PC-3 (cell line): ENCODE results near the gene ROS1. TPM values are rescaled to one million over a fixed set of nuclear protein-coding genes. Genes with fewer than 3 reads are reported as not detected.
"Not testable (repeated sequence)": the region's sequence is repeated elsewhere in the genome, so short reads cannot be mapped to it uniquely, and the experiment has no call there.

Experiments used
- ATAC-seq: fragments of 200-7000 bp; cut with Tn5 transposase; 2 replicates; pipeline ENCODE4 v1.9.1; 2020; ENCODE audit warnings: mild to moderate bottlenecking, moderate library complexity
- BruUV-seq: library from RNA; stranded (reverse); fragments of 400-500 nt; replicated peaks from 2 replicates; lab custom pipeline; 2021; lab: Mats Ljungman, UMichigan
- CTCF ChIA-PET: fragments of 300-600 bp; sonication (Branson Sonifier 250); formaldehyde crosslinking; loops from one replicate; lab custom pipeline; 2022; ENCODE audit warnings: antibody characterized with exemption; lab: Charles Lee
- POLR2A ChIA-PET: fragments of 300-600 bp; sonication (Branson Sonifier 250); formaldehyde crosslinking; loops from one replicate; lab custom pipeline; 2022; ENCODE audit warnings: antibody characterized with exemption; ENCODE audit not compliant: unreplicated experiment; lab: Charles Lee
- DNase-seq: peaks from one replicate; pipeline ENCODE4 v3.0.0-alpha.2; 2015
- H2AFZ ChIP-seq: fragments of 300-600 bp; sonication (generic); 2 replicates; pipeline ENCODE4 v1.6.0; 2016; ENCODE audit warnings: antibody characterized with exemption, low read length
- H3F3A ChIP-seq: fragments of 300-600 bp; sonication (generic); one replicate; pipeline ENCODE4 v1.6.0; 2017; ENCODE audit warnings: antibody characterized with exemption, low read length, control low read depth, mild to moderate bottlenecking; ENCODE audit not compliant: unreplicated experiment
- H3K27ac ChIP-seq: fragments of 300-600 bp; sonication (generic); 2 replicates; pipeline ENCODE4 v1.5.1; 2016; ENCODE audit warnings: mild to moderate bottlenecking, low read length
- H3K27me3 ChIP-seq: fragments of 300-600 bp; sonication (generic); 2 replicates; pipeline ENCODE4 v1.6.1; 2016; ENCODE audit warnings: low read length, mixed read lengths
- H3K36me3 ChIP-seq: fragments of 300-600 bp; sonication (generic); 2 replicates; pipeline ENCODE4 v1.6.1; 2016; ENCODE audit warnings: low read depth, mixed run types, low read length, mixed read lengths
- H3K4me1 ChIP-seq: fragments of 300-600 bp; sonication (generic); 2 replicates; pipeline ENCODE4 v1.5.1; 2016; ENCODE audit warnings: low read length; ENCODE audit not compliant: insufficient read depth
- H3K4me2 ChIP-seq: fragments of 300-600 bp; sonication (generic); 2 replicates; pipeline ENCODE4 v1.6.0; 2016; ENCODE audit warnings: low read length
- H3K4me3 ChIP-seq: fragments of 300-600 bp; sonication (generic); 2 replicates; pipeline ENCODE4 v1.5.1; 2016; ENCODE audit warnings: mild to moderate bottlenecking, low read length, mixed read lengths
- H3K79me2 ChIP-seq: fragments of 300-600 bp; sonication (generic); 2 replicates; pipeline ENCODE4 v1.6.1; 2017; ENCODE audit warnings: low read length, mixed read lengths
- H3K9ac ChIP-seq: fragments of 300-600 bp; sonication (generic); 2 replicates; pipeline ENCODE4 v1.6.0; 2016; ENCODE audit warnings: mild to moderate bottlenecking, low read length
- H3K9me2 ChIP-seq: fragments of 300-600 bp; sonication (generic); replicated peaks from 2 replicates; pipeline ENCODE4 v1.6.1; 2016; ENCODE audit warnings: mixed run types, low read length, mixed read lengths
- H3K9me3 ChIP-seq: fragments of 300-600 bp; sonication (generic); 2 replicates; pipeline ENCODE4 v1.6.1; 2016; ENCODE audit warnings: low read length, mixed read lengths
- H4K20me1 ChIP-seq: fragments of 300-600 bp; sonication (generic); 2 replicates; pipeline ENCODE4 v1.6.1; 2016; ENCODE audit warnings: low read length, mixed read lengths
- CTCF ChIP-seq: fragments of 300-600 bp; sonication (generic); conservative IDR thresholded peaks from 2 replicates; pipeline ENCODE4 v1.5.1; 2017; ENCODE audit warnings: antibody characterized with exemption, low read depth, mild to moderate bottlenecking, low read length
- EZH2 ChIP-seq: fragments of 300-600 bp; sonication (generic); IDR thresholded peaks from one replicate; pipeline ENCODE4 v1.6.1; 2017; ENCODE audit warnings: antibody characterized with exemption, mild to moderate bottlenecking, low read length; ENCODE audit not compliant: unreplicated experiment
- EZH2phosphoT487 ChIP-seq: fragments of 300-600 bp; sonication (generic); IDR thresholded peaks from 2 replicates; pipeline ENCODE4 v1.6.1; 2018; ENCODE audit warnings: mild to moderate bottlenecking, antibody characterized with exemption, low read length, borderline replicate concordance
- intact Hi-C: fragments of 100-400 bp; cut with micrococcal nuclease; formaldehyde crosslinking; loops from 2 replicates; pipeline ENCODE4 v1.9.0; 2023
- total RNA-seq: library from RNA; depleted of rRNA; stranded (reverse); fragments of >200 nt; gene quantifications from 2 replicates; pipeline ENCODE4 v1.2.3, GENCODE V29; 2014

The ROS1 gene
- total RNA-seq, 1 experiment from 2014 or later: 0.07 TPM

- BruUV-seq: no TSS peak
- Histone ChIP-seq H3F3A (peaks cover 3% of the 10 kb centered on the region), H3K9me3 (no peaks in the 10 kb centered on the region), H3K4me3 (peak overlapping the region; percentile 25; the same call in 1 of the 2 replicates), H2AFZ (0 out of 2 replicates have a peak overlapping the region, but pooled peaks have one; percentile 7), H3K27ac (peak overlapping the region; percentile 79), H3K9ac (no peak overlapping the region), H3K4me1 (peaks cover 36% of the 10 kb centered on the region), H3K9me2 (no peaks in the 10 kb centered on the region), H3K36me3 (no peaks in the 10 kb centered on the region; the same call in 1 of the 2 replicates), H3K79me2 (no peaks in the 10 kb centered on the region), H3K4me2 (peak overlapping the region; percentile 62), H3K27me3 (no peaks in the 10 kb centered on the region), H4K20me1 (no peaks in the 10 kb centered on the region)
- CTCF ChIA-PET: interaction anchor here (0.6 kb wide), 1 partner anchor 43 kb away, joined by 3 read pairs; no protein-coding TSS in a partner anchor
- TF ChIP-seq EZH2phosphoT487 (no peak), EZH2 (no peak), CTCF (no peak)
- POLR2A ChIA-PET: no interaction called here
- intact Hi-C loops: loop anchor here (2.0 to 10.0 kb wide), 3 partner anchors 43 to 227 kb away; partner anchors contain the start of gene NUS1
- ATAC-seq: no peak
- no peak for DNase-seq
Measured at GRCh38 chr6:117448011-117448410, 22.3 kb upstream of the ROS1 start.

GRCh38 chr6:117446861-117447260 is 21.1 kb upstream of the ROS1 start:
- ChIA-PET POLR2A (no interaction called here), CTCF (no interaction called here)
- no peaks in the 10 kb centered on the region for H3K79me2 ChIP-seq
- H3F3A ChIP-seq: peaks cover 4% of the 10 kb centered on the region
- peaks cover 48% of the 10 kb centered on the region for H3K4me1 ChIP-seq
- no peak for ATAC-seq
- no peak overlapping the region for H2AFZ ChIP-seq
- no peaks in the 10 kb centered on the region; the same call in 1 of the 2 replicates for H3K36me3 ChIP-seq
- DNase-seq: no peak
- no peaks in the 10 kb centered on the region for H3K9me3 ChIP-seq
- H3K4me2 ChIP-seq: no peak overlapping the region
- intact Hi-C loops: loop anchor here (10.0 kb wide), 1 partner anchor 228 kb away; the partner anchor contains the start of gene NUS1
- H3K27me3 ChIP-seq: no peaks in the 10 kb centered on the region
- no peak overlapping the region for H3K27ac ChIP-seq
- BruUV-seq: no TSS peak
- no peak overlapping the region for H3K9ac ChIP-seq
- no peak for TF ChIP-seq EZH2
- no peak for TF ChIP-seq EZH2phosphoT487
- no peak for TF ChIP-seq CTCF
- no peaks in the 10 kb centered on the region for H3K9me2 ChIP-seq
- H3K4me3 ChIP-seq: no peak overlapping the region
- H4K20me1 ChIP-seq: no peaks in the 10 kb centered on the region

GRCh38 chr6:117444600-117444999 is 18.9 kb upstream of the ROS1 start:
- no peak for TF ChIP-seq EZH2
- TF ChIP-seq CTCF: no peak
- TF ChIP-seq EZH2phosphoT487: no peak
- Histone ChIP-seq H3K9ac (no peak overlapping the region), H3K36me3 (peaks cover 3% of the 10 kb centered on the region), H3K4me1 (peaks cover 49% of the 10 kb centered on the region), H4K20me1 (no peaks in the 10 kb centered on the region), H3F3A (peaks cover 13% of the 10 kb centered on the region), H3K79me2 (no peaks in the 10 kb centered on the region), H2AFZ (no peak overlapping the region), H3K4me3 (no peak overlapping the region), H3K9me2 (no peaks in the 10 kb centered on the region), H3K9me3 (0 out of 2 replicates have a peak, but pooled peaks cover 3% of the 10 kb centered on the region), H3K27me3 (no peaks in the 10 kb centered on the region), H3K4me2 (no peak overlapping the region), H3K27ac (no peak overlapping the region)
- intact Hi-C loops: loop anchor here (10.0 kb wide), 1 partner anchor 230 kb away; the partner anchor contains the start of gene NUS1
- DNase-seq (no peak), ATAC-seq (no peak)
- ChIA-PET CTCF (no interaction called here), POLR2A (no interaction called here)
- no TSS peak for BruUV-seq

- H3K9ac ChIP-seq, POLR2A ChIA-PET, BruUV-seq, H3K4me3 ChIP-seq, H3K36me3 ChIP-seq, H3K79me2 ChIP-seq, DNase-seq, H2AFZ ChIP-seq, H3F3A ChIP-seq, H3K27me3 ChIP-seq, CTCF ChIA-PET, H3K9me2 ChIP-seq, ATAC-seq, H3K9me3 ChIP-seq, H4K20me1 ChIP-seq: not testable (repeated sequence)
- H3K4me2 ChIP-seq: peak overlapping the region; percentile 71; the same call in 1 of the 2 replicates
- H3K4me1 ChIP-seq: peaks cover 29% of the 10 kb centered on the region
- intact Hi-C loops: loop anchor here (10.0 kb wide), 1 partner anchor 232 kb away; the partner anchor contains the start of gene NUS1
- peak overlapping the region; percentile 94 for H3K27ac ChIP-seq
Measured at GRCh38 chr6:117442313-117442712, 16.6 kb upstream of the ROS1 start.
